GM12872 (cell line): ENCODE measurements around the gene AIFM1.

ENCODE experiments used
- TF ChIP-seq, protein P1 (sequence below): IDR thresholded peaks from 3 replicates; pipeline ENCODE4 v1.5.1; 2011; ENCODE audit warnings: low read depth, mild to moderate bottlenecking, low read length, moderate library complexity; ENCODE audit not compliant: insufficient read depth

AIFM1 gene

DNA sequence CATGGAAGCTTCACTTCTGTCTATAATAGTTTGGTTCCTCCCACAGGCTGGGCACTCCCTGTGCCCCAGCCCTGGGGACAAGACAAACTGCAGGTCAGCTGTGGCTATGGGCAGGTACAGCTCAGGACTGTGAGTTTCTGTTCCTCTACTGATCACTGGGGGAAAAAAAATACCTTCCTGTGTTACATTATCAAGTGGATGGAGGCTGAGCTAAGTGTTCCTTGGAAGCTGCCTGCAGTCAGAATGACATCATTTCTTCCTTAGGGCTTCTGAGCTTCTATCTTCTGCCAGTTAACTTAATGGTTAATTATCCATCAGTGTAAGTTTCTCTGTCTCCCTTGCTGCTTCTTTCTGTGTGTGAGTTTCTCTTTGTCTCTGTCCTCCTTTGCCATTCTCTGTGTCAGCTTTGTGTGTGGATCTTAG, 10.7 kb upstream of the AIFM1 start:
- TF ChIP-seq, protein P1, sequence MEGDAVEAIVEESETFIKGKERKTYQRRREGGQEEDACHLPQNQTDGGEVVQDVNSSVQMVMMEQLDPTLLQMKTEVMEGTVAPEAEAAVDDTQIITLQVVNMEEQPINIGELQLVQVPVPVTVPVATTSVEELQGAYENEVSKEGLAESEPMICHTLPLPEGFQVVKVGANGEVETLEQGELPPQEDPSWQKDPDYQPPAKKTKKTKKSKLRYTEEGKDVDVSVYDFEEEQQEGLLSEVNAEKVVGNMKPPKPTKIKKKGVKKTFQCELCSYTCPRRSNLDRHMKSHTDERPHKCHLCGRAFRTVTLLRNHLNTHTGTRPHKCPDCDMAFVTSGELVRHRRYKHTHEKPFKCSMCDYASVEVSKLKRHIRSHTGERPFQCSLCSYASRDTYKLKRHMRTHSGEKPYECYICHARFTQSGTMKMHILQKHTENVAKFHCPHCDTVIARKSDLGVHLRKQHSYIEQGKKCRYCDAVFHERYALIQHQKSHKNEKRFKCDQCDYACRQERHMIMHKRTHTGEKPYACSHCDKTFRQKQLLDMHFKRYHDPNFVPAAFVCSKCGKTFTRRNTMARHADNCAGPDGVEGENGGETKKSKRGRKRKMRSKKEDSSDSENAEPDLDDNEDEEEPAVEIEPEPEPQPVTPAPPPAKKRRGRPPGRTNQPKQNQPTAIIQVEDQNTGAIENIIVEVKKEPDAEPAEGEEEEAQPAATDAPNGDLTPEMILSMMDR, result no peak

DNA sequence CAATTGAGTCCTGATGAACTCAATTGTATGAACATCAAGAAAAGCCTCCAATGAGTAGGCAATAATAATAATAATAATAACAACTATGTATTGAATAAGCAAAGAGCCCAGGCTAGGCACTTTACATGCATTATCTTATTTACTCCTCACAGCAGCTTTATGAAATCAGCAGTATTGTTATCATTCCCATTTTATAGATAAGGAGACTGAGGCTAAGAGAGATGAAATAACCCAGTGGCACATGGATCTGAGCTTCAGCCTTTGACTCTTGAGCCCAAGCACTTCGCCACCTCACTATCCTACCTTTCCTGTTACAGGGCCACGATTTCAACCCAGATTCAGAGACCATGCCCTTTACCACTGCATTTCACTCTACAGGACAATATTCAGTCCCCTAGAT, 9.3 kb upstream of the AIFM1 start:
- TF ChIP-seq, protein P1, result no peak

DNA sequence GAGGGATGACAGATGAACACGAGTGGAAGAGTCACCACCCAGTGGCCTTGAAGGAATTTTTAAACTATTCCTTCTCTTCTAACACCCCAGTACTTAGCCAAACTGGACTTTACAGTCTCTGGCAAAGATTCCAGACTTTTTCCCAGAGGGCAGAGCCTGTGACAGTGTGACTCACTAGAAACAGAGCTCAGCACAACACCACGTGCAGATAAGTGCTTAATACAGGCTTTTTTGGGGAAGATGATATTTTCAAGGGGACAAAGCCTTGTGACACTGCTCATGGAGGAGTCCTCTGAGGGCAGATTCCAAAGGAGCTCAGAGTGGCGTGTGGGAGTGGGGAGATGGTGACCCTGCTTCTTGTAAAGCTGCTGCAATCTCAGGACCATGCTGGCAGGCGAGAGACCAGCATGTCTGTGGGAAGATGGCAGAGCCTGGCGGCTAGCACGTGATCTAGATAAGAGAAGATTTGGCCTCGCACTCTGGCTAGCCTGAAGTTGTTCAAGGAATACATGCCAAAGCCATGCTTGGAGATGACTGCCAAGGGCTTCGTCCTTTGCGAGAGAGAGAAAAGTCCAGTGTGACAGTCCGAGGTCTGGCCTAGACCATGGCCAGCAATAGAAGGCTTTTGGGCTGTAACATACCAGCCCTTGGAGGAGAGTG, 8.5 kb upstream of the AIFM1 start:
- TF ChIP-seq, protein P1, result no peak

DNA sequence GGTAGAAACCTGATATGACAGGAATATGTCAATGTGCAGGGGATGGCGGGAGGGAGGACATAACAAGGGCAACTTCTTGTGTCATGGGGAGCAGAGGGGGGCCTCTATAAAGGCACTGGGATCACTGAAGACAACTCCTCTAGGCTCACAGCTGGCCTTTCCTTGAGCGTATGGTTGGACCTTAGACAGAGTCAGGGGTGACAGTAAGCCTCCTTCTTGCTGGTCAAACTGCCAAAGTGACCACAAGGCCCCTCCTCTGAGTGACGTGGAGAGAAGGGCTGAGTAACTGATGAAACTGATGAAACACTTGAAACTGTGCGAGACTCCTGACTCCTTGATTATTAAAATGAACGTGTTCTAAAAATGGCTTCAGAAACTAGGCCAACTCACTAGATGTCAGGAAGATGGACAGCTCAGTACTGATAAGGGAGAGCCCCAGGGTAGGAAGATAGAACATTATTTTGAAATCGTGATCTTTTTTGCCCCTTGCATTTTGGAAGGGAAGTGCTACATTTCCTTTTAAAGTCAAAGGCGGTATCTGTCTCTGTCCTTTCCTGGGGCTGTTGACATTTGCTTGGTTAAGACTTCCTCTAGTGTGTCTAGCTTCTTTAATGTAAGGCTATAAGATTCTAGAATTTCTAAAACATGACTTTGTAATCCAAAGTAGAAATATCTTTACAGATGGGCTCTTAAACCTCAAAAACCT, 7.7 kb upstream of the AIFM1 start:
- TF ChIP-seq, protein P1, result no peak

DNA sequence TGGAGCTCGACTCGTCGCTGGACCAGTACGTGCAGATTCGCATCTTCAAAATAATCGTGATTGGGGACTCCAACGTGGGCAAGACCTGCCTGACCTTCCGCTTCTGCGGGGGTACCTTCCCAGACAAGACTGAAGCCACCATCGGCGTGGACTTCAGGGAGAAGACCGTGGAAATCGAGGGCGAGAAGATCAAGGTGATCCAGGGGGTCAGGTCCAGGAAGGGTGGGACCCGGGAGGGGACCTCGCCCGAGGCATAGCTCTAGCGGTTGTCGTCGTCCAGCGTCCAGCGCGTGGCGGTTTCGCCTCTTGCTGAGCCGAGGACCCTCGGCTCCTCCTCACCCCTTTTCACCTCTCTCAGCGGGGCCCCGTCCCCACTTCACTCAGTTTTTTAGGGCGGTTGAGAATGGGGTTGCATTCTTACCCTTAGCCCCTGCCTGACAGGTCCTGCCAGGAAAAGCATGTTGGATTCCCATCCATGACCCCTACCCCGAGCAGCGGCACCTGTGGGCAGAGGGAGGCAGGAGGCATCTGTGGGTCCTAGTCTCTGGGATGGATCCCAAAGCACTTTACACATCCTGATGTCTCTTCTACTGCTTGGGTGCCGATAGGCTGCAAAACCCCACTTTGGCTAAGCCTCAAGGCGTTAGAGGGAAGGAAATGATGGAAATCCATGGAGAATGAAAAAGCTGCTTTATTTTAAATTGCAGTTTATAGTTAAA, 6.6 kb upstream of the AIFM1 start:
- TF ChIP-seq, protein P1, result no peak

DNA sequence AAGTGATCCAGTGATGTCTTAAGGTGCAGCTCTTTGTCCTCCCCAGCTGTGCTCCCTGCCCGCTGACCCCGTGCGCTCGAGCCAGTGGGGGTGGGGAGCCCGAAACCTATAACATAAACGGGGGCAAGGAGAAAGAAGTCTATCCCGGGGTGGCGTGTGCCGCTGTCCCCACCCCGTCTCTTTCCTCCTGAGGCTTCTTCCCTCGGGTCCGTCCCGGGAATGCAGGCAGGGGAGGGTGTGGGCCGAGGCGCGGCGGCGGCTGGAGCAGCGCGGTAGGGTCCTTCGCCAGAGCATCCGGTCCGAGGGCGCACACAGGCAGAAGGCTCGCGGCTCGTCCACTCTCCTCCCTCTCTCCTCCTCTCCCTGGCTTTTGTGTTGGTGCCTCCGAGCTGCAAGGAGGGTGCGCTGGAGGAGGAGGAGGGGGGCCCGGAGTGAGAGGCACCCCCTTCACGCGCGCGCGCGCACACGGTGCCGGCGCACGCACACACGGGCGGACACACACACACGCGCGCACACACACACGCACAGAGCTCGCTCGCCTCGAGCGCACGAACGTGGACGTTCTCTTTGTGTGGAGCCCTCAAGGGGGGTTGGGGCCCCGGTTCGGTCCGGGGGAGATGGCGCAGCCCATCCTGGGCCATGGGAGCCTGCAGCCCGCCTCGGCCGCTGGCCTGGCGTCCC, 5.9 kb upstream of the AIFM1 start, which contains the start of gene RAB33A:
RAB33A (plus strand) TSS at position 517 of the 681 bp plus-strand sequence; CDS start at position 618, 101 bp downstream.
- TF ChIP-seq, protein P1, result no peak

DNA sequence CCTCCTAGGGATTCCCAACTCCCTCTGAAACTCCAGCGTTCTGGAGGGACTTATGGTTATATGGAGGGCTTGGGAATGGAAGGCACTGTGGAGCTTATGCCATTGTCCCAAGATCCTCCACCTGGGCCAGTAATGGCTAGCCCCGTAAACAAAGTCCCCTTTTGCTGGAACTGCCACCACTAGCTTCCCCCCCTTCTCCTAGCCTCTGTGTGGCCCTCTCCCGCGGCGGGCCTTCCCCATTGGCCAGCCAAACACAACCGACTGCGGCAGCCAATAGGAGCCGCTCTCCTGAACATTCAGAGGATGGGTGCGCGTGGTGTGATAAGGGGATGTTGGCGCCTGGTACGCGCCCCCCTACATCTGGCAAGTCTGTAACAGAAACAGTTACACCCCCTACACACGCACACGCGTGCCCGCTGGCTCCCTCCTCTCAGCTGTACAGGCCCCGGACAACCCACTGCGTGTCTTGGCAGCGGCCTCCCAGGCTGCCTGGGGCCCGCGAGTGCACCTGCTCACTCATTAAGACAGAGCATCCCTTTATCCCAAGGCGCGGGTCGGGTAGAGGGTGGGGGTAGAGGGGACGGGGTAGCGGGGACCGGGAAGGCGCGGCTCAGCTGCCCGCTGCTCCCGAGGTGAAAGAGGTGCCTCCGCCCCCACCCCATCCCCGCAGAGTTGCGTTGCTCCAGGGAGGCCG, 5.3 kb upstream of the AIFM1 start:
- TF ChIP-seq, protein P1, result no peak
